Measurements from ENCODE around the gene SLIT3.

DNA sequence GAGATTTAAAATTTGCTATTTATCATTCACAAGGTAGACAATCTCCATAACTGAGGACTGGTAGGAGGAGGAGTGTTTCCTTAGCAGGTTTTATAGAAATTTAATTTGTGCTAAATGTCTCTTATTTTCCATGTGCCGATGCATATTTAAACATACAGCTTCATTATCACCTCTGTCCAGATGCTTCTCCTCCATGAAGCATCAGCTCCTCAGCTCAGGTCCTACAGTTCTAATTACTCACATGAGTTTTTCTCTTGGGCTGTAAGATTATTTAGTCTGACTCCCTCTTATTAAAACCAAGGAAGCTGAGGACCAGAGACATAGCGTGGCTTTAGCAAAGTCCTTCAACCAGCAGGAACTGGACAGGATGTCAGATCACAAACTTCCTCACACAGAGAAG is 421.6 kb downstream of the SLIT3 start:
- no peak for TF ChIP-seq POLR2AphosphoS5 (IDR thresholded peaks at IDR 0.05; ENCODE audit: low read depth, low read length)
- no peak for TF ChIP-seq SPI1 (IDR thresholded peaks at IDR 0.05; ENCODE audit: low read depth, low read length)
- no peak for TF ChIP-seq POLR2A (IDR thresholded peaks at IDR 0.05; ENCODE audit: low read depth, low read length)
- no peak for TF ChIP-seq PAX5 (IDR thresholded peaks at IDR 0.05; ENCODE audit: insufficient read depth, low read length, severe bottlenecking)

All from GM12891 (cell line).